NCI-H526 (cell line): ENCODE data around the gene LCMT2.

Experiments
- DNase-seq, 2 experiments: peaks; one replicate each; lab custom pipeline; 2025; lab: John Stamatoyannopoulos, UW

Gene LCMT2, protein sequence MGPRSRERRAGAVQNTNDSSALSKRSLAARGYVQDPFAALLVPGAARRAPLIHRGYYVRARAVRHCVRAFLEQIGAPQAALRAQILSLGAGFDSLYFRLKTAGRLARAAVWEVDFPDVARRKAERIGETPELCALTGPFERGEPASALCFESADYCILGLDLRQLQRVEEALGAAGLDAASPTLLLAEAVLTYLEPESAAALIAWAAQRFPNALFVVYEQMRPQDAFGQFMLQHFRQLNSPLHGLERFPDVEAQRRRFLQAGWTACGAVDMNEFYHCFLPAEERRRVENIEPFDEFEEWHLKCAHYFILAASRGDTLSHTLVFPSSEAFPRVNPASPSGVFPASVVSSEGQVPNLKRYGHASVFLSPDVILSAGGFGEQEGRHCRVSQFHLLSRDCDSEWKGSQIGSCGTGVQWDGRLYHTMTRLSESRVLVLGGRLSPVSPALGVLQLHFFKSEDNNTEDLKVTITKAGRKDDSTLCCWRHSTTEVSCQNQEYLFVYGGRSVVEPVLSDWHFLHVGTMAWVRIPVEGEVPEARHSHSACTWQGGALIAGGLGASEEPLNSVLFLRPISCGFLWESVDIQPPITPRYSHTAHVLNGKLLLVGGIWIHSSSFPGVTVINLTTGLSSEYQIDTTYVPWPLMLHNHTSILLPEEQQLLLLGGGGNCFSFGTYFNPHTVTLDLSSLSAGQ

GRCh38 chr15:43329960-43330779 is at the start of gene LCMT2:
TSS of gene LCMT2 (minus strand) at chr15:43330573. CDS start at chr15:43330489, 84 bp downstream.
- DNase-seq, result peak; percentile 88 to 94

GRCh38 chr15:43378601-43379000 is 48.2 kb upstream of the LCMT2 start:
- no peak for DNase-seq

DNA sequence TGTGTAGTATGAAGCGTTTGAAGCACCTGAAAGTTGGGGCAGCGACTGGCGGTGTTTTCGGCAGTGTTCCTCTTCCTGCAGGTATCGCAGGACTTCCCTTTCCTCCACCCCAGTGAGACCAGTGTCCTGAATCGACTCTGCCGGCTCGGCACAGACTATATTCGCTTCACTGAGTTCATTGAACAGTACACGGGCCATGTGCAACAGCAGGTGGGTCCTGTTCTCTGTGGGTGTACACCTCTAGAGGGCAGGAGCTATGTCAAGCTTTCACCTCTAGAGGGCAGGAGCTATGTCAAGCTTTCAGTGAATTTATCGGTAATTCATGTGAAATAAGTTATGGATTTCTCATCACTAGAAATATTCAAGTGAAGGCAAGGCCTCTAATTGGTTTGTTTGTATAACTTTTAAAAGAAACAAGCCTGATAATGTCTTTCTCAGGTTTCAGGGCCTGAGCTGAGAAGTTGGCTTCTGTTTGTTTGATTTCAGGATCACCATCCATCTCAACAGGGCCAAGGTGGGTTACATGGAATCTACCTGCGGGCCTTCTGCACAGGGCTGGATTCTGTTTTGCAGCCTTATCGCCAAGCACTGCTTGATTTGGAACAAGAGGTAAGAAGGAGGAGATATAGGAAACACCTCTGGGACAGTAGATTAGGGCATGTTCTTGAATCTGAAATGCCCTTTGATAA is 45.8 kb upstream of the LCMT2 start:
- DNase-seq, result peak; percentile 41 to 86

DNA sequence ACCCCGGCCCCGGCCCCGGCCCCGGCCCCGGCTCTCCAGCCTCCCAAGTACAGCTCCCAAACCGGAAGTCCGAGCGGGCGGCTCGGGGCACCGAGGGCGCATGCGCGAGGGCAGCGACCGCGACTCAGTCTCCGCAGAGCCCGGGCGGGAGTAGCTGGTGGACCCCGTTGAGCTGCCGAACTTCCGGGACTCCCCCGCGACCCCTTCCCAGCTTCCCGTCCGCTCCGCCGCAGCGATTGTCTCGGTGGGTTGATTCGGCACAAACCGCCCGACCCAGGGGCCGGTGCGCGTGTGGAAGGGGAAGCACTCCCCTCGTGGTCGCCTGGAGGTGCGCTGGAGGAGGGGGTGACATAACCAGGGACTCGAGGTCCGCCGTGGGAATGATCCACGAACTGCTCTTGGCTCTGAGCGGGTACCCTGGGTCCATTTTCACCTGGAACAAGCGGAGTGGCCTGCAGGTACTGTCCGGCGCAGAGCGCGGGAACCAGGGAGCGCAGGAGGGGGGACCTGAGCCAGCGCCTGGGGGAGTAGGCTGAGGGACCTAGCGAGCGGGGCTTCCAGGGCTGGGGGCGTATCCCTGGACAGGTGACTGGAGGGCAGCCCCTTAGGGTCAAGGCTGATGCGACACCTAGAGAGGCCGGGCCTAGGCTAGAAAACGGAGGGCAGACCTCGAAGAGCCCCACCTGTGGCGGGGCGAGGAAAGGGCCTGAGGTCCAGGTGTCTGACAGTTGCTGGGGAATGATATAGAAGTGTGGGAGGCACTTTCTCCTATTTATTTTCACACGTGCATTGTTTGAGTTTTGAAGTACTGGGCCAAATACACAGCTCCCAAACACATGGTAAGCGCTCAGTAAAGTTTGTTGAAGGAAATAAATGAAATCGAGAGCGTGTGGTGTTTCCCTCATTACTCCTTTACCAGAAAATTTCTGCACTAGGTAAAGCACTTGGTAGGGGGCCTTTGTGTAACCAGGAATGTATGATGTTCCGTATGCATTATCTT is 40.9 kb upstream of the LCMT2 start, which contains the start of the genes TUBGCP4 and ZSCAN29:
Gene TUBGCP4, plus strand, starts transcription at position 127 of the 1,000 bp plus-strand sequence. Its CDS starts 254 bp downstream, at position 381.
Gene ZSCAN29, minus strand, starts transcription at position 69 of the 1,000 bp plus-strand sequence. CDS start 1,130 bp downstream, outside the sequence.
- DNase-seq, result peak; percentile 74 to 94

GRCh38 chr15:43370310-43370974 is 40.1 kb upstream of the LCMT2 start:
- peak in 1 of 2 experiments; percentile 77 for DNase-seq

DNA sequence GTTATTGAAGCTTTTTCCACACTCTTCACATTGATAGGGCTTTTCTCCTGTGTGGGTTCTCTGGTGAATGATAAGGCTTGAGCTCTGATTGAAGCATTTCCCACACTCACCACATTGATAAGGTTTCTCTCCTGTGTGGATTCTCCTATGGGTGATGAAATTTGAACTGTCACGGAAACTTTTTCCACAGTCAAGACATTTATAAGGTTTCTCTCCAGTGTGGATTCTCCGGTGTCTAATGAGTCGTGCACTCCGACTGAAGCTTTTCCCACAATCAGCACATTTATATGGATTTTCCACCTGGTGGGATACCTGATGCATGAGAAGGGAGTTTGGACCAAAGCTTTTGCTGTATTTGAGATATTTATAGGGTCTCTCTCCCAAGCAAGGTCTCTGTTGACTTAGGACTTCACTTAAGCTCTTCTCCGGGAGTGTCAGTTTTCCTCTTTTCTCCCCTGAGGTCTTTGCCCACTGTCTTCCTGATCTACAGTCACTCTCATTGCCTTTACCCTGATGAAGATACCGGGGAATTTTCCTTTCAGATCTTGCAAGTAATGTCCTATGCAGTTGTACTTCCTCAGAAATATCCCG is 31.0 kb upstream of the LCMT2 start:
- no peak for DNase-seq

DNA sequence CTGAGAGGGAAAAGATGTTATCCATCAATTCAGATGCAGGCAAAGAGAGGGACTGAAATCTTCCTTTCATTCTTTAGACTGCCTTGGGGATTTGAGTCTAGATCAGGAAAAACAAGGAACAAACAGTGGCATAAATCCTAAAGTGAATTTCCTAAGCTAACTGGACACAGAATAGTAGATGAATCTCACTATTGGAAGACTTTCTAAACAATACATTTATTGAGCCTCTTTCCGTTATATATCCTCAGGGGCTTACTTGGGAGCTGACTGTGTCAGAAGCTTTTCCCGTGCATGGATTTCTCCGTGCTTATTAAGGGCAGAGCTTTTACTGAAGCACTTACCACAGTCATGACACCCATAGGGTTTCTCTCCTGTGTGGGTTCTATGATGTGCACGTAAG is 30.4 kb upstream of the LCMT2 start:
- no peak for DNase-seq

- DNase-seq, result no peak
These were observed 22.5 kb upstream of the LCMT2 start for GRCh38 chr15:43352693-43353382.

DNA sequence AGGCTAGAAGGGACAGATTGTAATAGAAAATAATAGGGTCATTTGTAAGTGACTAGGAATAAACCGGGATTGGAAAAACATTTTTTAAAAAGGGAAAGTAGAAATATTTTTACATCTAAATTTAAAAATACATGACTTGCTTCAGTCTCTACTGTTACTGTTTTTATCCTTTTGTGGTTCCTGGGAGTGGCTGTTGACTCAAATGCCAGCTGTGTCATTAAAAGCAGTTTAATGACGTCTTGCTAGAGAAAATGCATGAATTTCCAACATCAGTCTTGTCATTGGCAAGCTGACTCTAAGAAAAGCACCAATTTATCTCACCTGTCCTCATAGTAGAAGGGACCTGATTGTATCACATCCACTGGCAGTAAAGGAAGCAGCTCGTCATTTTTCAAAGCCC is 16.7 kb upstream of the LCMT2 start:
- DNase-seq, result no peak

- no peak for DNase-seq
These were observed 15.9 kb upstream of the LCMT2 start for GRCh38 chr15:43346305-43346704.

DNA sequence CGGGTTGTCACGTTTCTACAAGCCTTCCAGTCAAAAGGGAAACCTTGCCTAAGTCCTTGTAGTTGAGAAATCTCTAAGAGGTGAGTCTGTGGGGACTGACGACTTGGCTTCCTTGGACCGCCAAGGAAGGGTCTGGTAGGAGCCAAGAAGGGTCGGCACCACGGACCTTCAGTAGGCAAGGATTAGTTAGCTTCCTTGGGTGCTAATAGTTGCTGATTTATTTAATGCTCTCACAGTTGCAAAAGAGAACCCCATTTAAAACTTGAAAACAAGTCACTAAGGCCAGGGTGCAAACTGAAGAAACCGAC is 361 bp upstream of the LCMT2 start:
- no peak for DNase-seq

- peak in 1 of 2 experiments; percentile 26 for DNase-seq
These were observed 985 bp downstream of the LCMT2 start for GRCh38 chr15:43329217-43329959.

DNA sequence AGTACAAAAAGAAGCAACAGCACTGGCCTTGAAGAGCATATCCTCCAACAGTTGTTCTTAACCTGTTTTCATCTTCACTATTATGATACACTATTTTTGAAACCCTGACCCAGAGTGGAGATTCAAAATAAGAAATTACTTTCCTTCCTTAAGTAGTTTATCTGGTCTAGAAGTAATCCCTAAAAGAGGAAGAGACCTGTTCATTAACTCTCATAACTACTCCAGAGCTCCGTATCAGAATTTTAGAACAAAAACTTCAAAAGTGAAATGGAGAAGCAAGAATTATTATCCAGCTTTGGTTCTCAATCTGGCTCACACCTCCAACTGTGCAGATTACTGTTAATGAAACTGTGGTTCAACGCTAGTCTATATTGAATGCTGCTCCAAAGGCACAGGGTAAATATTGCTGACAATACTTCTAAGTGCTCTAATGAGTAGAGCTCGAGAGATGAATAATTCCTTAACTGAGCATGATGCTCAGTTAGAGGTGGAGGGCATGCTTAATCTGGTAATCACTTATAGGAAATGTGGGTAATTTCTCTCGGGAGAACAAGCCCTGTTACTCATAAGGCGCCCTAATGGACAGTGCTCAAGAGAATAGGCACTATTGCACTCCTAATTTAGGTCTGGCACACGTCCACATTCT is 5.2 kb downstream of the LCMT2 start:
- no peak for DNase-seq

DNA sequence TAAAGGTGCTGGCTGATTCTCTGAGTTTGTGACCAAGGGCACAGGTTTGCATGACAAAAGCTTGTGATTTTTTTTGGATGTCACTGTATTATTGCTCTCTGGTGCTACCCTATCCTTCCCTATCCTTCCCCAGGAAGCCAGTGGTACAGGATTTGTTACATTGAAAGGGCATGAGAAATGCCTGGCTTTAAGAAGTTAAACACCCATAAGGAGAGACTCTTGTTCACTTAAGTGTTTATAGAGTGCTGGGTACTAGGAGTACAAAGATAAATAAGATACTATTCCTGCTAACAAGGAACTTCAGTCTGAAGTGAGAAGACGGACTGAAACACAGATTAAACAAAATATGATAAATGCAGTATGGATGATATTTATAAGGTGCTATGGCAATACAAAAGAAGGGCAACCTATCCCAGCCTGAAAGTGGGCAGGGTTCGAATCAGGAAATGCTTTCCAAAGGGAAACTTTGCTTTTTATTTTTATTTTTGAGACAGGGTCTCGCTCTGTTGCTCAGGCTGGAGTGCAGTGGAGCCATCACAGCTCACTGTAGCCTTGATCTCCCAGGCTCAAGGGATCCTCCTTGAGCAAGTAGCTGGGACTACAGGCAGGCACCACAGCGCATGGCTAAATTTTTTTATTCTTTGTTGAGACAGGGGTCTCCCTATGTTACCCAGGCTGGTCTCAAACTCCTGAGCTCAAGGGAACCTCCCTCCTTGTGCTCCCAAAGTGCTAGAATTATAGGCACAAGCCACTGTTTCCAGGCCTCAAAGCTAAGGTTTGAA is 11.2 kb downstream of the LCMT2 start:
- DNase-seq, result no peak

GRCh38 chr15:43317566-43318184 is 12.7 kb downstream of the LCMT2 start:
- DNase-seq, result peak in 1 of 2 experiments; percentile 13

DNA sequence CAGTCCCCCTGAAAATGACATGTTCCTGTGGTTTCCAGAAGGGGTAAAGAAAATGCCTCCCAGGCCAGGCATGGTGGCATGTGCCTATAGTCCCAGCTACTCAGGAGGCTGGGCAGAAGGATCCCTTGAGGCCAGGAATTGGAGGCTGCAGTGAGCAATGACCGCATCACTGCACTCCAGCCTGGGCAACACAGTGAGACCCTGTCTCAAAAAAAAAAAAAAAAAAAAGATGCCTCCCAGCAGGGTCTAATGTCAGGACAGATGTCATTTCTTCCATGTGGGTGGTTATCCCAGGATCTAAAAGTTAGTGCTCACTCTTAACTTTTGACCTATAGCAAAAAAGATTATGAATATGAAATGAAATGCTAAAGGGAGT is 13.4 kb downstream of the LCMT2 start:
- no peak for DNase-seq
